Measurements from ENCODE around the gene PLA2G12A.

Gene PLA2G12A

DNA sequence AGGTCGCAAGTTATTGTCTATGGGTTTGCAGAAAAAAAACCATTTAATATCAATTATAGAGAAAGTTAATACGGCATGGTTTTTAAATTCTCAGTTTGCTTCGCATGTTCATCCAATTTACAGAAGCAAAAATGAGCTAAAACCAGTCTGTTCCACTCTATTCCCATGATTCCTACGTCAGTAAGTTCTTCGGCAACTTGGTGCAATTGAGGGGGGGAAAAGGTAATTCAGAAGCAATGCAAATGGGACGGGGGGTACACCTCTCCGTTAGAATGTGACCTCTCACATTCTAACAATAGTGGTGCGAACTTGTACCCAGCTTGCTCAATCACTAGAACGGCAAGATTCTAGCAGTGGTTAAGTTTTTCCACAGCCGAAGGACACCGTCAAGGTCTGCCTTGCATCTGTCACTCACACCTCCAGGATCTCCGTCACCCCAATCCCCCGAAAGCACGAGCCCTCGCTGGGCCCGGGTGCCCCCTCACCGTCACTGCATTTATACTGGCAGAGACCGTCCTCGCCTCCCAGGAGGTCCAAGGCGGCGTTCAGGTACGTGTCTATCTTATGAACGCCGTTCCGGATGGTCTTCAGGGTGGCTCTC is 653 bp downstream of the PLA2G12A start:
- DNase-seq (ENCODE audit: low read depth in 2 of 2): peak in 1 of 2 donors; percentile 0

DNA sequence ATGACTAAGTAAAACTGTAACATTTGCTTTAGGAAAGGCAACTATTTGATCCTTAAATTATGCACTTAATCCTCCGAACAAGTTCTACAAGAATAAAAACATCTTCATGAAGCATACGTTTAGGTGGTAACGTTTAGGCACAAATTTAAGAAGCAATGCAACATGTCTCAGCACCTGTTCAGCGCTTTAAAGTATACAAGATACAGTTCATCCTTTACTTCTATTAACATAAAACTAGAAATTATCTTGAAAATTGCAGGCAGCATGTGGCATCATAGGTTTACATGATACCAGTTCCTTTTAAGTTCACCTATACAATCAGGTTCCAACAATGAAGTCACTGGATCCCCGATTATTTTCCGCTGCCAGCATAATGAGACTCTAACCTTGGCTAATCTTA is 1.5 kb downstream of the PLA2G12A start:
- DNase-seq (ENCODE audit: low read depth in 2 of 2): no peak

DNA sequence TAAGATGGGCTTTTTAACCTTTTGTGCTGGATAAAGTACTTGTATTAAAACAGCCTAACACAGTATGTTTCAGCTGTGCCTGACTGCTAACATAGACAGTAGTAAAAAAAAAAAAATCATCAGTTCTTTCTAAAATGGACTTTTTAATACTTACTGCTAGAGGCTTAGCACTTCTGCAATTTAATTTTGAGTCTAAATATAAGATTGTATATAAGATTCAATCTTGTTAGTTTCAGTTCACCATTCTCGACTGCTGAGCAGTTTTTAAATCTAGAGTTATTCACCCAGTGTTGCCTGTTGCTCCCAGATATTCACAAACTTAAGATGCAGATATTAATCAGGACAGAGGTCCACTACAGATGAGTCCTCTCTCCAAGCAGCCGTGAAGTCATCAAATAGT is 6.8 kb downstream of the PLA2G12A start:
- DNase-seq (ENCODE audit: low read depth in 2 of 2): no peak

DNA sequence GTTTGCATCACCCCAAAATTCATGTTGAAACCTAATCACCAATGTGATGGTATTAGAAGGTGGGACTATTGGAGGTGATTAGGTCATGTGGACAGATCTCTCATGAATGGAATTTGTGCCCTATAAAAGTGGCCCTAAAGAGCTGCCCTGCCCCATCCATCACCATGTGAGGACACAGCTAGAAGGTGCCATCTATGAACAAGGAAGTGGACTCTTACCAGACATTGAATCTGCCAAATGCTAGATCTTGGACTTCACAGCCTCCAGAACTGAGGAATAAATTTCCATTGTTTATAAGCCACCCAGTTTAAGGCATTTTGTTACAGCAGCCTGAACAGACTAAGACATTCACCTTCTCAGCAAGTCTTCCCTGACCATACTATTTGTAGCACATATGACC is 7.5 kb downstream of the PLA2G12A start:
- DNase-seq (ENCODE audit: low read depth in 2 of 2): no peak

DNA sequence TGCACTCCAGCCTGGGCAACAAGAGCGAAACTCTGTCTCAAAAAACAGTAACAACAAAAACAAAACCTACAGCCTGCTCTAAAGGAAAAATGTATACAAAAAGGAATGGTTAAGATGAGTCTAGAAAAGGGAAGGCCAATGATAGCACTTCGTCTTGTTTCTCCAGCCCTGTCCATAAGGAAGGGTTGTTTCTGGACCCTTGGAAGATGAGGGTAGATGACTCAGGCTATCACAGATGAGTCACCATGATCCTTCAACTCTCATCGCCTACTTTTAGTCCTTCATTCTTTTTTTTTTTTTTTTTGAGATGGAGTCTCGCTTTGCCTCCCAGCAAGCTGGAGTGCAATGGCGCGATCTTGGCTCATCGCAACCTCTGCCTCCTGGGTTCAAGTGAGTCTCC is 8.8 kb downstream of the PLA2G12A start:
- DNase-seq (ENCODE audit: low read depth in 2 of 2): no peak

DNA sequence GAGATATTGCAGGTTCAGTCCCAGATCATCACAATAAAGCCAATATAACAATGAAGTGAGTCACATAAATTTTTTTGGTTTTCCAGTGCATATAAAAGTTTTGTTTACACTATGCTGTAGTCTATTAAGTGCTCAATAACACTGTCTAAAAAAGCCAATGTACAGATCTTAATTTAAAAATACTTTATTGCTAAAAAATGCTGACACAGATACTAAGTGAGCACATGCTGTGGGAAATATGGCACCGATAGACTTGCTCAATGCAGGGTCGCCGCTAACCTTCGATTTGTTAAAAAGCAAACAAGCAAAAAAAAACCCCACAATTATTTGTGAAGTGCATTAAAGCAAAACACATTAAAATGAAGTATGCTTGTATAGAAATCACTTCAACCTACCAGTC is 10.3 kb downstream of the PLA2G12A start:
- DNase-seq (ENCODE audit: low read depth in 2 of 2): no peak

DNA sequence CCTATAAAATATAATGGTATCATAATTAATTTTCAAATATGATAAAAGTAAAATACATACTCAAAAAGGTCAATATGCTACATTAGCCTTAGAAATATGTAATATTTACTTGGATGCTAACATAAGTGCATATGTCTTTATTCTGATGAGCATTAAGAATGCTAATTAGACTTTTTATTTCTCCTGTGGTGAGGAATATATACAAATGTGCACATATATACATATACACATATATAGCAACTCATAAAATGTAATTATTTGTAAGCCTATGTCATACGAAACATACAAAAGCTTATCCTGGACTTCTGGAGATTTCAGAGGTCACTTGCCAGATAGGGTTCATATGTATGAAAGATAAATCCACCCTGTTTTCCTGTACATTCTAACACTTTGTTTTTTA is 11.1 kb downstream of the PLA2G12A start:
- DNase-seq (ENCODE audit: low read depth in 2 of 2): no peak

DNA sequence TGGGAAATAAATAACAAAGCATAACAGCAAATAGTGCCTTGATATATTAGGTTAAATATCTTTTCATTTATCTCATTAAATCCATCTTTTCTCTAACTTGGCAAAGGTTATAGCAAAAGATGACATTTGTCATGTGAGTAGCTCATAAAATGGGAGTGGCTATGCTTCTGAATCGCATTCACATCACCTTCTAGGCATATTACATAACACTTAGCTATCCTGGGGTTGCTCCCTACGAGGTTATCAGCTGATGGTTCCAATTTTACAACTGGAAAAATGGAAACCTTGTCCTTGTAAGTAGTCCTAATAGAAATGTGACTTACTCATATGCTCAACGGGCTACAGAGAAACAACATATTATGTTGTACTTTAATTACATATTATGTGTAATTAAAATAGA is 16.4 kb downstream of the PLA2G12A start:
- no peak for DNase-seq (ENCODE audit: low read depth in 2 of 2)

DNA sequence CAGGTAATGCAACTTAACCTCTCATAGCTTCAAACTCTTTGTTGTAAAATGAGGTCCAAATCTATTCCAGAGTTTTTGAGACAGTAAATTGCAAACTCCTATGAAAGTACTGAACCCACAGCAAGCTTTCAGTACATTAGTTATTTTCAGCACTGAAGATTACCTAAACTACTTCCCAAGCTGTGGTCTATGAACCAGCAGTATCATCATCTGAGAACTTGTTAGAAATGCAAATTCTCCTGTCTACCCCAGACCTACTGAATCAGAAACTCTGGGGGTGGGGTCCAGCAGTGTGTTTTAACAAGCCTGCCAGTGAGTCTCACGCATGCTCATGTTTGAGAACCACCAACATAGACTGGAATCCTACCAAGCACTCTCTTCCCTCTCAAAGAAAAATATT is 20.9 kb downstream of the PLA2G12A start:
- no peak for DNase-seq (ENCODE audit: low read depth in 2 of 2)

DNA sequence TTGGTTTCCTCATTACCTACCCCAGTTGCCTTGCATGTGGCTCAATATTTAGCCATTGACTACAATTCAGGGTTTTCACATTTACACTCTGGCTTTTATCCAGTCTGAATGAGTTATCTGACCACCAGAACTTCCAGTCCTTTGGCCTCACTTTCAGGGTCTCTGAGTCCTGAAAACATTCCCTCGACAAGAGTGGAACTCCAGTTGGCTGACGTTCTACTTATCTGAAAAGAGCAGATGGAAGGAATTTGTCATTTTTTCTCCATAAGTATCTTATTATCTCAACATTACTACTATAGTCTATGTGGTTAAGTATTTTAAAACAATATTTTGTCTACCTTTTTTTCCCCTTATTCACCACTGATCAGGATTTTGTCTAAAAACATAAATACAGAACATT is 21.4 kb downstream of the PLA2G12A start:
- no peak for DNase-seq (ENCODE audit: low read depth in 2 of 2)

DNA sequence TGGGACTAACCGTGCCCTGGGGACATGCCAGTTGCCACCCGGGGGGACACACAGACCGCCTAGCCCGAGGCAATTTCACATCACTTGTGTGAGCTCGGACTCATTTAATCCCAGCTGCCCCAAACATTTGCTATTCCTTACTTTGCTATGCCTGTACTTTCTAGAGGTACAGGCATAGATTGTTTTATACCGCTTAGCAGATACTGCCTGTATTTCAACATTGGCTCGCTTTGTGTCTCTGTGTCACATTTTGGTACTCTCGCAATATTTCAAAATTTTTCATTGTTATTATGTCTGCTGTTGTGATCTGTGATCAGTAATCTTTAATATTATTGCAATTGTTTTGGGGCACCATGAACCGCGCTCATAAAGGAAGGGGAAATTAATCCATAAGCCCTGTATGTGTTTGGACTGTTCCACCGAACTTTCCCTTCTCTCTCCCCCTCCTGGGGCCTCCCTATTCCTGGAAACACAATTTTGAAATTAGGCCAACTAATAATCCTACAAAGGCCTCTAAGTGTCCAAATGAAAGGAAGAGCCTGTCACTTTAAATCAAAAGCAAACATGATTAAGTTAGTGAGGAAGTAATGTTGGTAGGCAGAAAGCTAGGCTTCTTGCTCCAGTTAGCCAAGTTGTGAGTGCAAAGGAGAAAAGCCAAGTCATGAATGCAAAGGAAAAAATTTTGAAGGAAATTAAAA is 26.1 kb downstream of the PLA2G12A start:
- no peak for DNase-seq (ENCODE audit: low read depth in 2 of 2)

DNA sequence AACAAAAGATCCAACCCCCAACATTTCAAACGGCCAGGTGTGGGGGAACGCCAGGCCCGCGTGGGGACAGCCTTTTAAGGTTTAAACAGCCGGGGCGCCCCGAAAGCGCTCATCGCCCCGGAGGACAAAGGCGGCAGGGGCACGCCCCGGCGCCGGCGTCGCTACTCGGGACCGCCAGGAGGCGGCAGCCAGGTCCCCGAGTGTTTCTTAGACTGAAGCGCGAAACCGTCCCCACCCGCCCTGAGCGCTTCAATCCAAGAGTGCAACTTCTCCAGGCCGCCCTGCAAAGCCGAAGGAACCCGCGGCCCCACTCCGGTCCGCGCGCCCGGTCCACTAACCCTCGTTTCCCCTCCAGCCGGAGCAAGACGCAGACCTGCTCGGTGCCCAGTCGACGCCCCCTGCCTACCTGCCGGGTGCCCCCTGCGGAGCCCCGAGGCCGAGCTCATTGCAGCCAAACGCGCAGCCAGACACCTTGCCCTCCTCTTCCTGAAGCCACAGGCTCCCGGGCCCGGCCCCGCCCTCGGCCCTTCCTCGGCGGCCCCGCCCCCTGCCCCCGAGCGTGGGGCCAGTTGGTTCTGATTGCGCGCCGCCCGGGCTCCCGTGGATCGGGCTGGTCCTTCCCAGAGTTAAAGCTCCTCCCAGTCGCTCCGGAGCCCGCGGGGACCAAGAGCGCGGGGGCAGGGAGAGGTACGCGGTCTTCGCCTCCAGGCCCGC is 26.8 kb downstream of the PLA2G12A start, which contains the start of gene CASP6:
TSS of gene CASP6 (minus strand) at position 496 of the 714 bp plus-strand sequence. CDS start at position 446, 50 bp downstream.
- peak; percentile 48 to 55 for DNase-seq (ENCODE audit: low read depth in 2 of 2)

DNA sequence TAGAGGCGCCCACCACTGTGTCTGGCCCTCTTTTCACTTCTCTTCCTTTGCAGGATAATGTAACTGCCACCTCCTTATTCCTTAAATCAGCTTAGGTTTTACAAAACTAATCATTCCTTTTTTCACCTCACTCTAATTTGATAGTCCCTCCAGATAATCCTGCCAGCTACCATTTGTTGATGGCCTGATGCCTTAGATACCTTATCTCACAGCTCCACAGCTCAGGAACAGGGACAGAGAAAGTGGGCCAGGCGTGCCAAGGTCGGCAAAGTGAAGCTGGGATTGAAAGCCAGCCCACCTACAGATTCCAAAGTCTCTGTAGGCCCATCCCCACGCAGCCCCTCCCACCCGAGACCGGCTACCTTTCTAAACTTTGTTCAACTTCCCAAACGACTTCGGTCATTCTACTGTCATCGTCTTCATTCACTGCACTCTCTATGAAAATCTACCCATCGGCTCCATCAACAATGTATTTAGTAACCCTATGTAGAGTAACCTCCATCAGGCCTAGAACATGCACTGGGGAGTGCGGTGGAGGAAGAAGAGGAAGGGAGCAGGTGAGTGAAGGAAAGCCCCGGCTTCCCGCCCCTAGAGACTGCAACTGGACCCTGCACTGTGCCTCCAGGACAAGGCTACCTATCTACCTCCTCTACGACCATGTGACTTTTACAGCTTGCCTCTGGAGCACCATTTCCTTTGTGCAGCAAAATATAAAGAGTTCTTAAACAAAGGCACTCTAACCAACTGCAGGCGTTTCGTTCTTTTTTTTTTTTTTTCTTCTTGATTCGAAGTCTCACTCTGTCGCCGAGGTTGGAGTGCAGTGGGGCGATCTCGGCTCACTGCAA is 28.1 kb downstream of the PLA2G12A start:
- no peak for DNase-seq (ENCODE audit: low read depth in 2 of 2)

DNA sequence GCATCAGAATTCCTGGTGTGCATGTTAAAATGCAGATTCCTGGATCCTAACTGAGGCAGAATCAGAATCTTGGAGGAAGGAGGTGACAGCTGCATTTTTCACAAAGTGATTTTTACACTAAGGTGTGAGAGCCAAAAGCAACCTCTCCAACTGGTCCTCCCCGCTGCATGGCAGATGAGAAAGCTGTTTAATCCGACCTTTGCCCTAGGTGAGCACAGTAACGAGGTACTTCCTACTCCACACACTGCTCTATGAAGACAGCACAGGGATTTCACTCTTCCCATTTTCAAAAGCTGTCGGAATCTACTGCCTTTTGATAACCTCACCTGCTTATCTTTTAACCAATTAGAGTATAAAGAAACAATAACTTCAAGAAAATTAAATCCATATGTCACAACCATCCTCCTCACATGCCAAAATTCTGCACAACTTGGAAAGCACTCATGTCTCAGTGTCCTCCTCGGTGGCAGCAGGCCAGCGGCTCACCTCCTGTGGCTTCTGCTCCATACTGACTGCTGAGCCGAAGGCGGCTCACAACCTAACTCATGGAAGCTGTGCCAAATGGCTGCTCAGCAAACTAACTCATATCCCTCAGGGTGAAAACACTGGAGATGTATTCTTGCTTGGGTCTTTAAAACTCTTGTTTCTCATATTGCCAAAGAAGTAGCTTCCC is 30.2 kb downstream of the PLA2G12A start:
- no peak for DNase-seq (ENCODE audit: low read depth in 2 of 2)

DNA sequence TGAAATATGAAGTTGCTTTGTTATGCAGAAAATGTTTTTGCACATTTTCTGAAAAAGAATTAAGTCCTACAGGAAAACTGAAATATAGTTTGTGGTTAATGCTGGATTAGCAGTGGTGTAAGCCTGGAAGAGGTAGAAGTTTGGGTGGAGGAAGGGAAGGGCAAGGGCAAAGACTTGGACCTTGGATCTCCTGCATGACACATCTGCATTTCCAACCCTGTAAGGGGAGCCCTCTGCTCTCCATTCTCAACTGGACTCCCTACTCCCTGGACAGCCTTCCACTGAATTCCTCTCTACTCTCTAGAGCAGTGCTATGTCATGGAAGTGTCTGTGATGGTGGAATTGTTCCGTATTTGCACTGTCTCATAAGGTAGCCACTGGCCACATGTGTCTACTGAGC is 31.2 kb downstream of the PLA2G12A start:
- DNase-seq (ENCODE audit: low read depth in 2 of 2): no peak

DNA sequence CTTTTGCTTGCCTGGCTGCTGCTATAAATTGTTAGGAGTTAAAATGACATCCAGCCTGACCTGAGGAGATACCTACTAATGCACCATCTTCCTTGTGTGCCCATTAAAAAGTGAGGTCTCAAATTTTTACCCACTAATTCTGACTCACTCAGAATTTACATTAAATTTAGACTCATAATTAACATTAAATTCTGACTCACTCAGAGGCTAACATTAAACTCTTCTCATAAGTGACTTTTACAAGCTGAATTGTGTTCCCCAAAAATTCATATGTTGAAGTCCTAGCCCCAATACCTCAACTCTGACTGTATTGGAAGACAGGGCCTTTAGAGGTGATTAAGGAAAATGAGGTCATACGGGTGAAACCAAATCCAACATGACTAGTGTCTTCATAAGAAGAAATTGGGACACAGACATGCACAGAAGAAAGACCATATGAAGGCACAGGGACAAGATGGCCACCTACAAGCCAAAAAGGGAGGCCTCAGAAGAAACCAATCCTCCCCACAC is 38.4 kb downstream of the PLA2G12A start:
- no peak for DNase-seq (ENCODE audit: low read depth in 2 of 2)

DNA sequence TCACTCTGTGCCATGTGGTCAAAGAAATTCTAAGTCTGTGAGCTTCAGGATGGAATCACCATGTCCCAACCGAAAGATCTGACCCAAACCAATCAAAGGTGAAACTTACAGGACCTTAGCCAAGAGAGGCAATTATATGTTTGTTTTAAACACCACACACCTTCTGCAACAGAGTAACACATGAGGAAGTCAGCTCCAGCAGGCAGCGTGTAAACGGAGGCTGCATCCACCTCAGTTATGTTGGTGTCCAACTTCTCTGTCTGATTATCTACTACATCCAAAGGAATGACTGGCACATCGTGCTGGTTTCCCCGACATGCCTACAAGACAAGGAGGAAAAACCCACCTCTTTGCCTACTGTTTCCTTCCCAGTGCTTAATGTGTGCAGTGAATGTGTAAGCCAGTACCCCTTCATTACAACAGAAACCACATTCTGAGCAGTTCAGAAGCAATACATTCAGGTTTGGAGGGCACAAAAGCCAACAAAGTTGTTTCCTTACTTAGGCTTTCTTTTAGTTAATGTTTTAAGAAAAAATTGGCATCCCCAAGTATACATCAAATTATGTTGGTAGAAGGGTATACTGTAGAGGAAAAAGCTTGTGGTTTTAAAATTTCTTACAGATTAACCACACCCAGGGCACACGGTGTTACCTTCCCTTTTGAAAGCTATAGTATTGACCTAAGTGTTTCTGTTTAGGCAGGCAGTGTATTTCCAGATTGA is 39.0 kb downstream of the PLA2G12A start:
- no peak for DNase-seq (ENCODE audit: low read depth in 2 of 2)

DNA sequence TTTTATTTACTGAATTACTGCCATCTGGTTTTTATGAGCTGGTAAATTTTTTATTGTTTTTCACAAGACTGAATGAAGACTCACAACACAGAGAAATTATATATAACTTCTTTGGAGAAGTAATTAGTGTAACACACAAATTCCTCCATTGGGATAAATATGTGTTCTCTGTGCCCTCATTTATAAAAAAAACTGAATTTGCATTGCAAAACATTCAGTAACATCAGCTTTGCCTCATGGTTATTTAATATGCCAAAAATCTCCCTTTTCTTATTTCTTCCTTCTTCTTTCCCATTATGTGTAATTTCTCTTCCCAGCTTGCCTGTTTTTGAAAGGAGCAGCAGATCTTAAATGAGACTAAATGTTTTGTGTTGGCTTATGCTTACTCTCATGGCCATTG is 45.1 kb downstream of the PLA2G12A start:
- DNase-seq (ENCODE audit: low read depth in 2 of 2): no peak

DNA sequence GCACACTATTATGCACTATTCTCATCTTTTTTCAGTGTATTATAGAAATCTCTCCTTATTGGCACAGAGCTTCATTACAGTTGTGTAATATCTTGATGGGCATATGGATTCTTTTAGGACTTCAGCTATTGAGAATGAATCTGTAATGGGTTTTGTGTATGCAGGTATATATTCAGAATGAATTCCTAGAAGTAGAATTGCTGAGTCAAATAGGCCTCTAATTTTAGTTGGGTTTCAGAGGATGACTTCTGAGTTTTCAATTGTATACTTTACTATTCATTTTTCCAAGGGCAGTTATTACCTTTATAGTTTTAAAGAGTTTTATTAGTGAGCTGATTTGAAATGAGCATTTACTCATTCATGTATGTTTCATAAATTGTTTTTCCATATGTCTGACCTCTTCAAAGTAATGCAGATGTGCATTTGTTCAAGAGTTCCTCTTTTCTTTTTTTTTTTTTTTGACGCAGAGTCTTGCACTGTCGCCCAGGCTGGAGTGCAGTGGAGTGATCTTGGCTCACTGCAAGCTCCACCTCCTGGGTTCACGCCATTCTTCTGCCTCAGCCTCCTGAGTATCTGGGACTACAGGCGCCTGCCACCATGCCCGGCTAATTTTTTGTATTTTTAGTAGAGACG is 46.1 kb downstream of the PLA2G12A start:
- no peak for DNase-seq (ENCODE audit: low read depth in 2 of 2)

DNA sequence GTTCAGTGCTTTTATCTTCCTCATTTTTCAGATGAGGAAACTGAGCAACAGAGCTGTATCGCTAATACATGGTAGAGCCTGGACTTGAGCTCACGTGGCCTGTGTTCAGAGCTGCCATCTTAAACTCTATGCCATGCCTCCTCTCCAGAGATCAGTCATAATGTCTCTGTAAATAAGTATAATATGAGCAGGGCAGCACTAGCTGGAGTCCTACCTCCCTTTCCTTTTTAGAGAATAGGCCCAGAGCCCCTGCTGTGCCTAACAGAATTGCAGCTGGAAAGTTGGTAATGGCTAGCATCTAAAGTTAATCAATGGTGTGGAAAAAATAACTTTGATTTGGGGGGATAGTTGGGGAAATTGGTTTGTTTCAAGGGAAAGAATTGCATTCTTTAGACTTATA is 47.0 kb downstream of the PLA2G12A start:
- DNase-seq (ENCODE audit: low read depth in 2 of 2): no peak

All from stimulated activated CD8-positive, alpha-beta memory T cell treated with anti-CD3 and anti-CD28 coated beads, Interleukin-2, amount 100 ng/mL, for 1 hour (primary cell).